IMR-90 (cell line): ENCODE measurements around the gene LEP. TPM values are rescaled to one million over a fixed set of nuclear protein-coding genes. Genes with fewer than 3 reads are reported as not detected.

ENCODE experiments used
- ATAC-seq: fragments of 200-7000 bp; cut with Tn5 transposase; 2 replicates; pipeline ENCODE4 v1.9.1; 2020; ENCODE audit warnings: low read depth, mild to moderate bottlenecking, moderate library complexity
- BruUV-seq: library from RNA; stranded (reverse); fragments of 400-500 nt; replicated peaks from 2 replicates; lab custom pipeline; 2021; lab: Mats Ljungman, UMichigan
- CTCF ChIA-PET: fragments of 300-600 bp; formaldehyde crosslinking; extraction: SDS; loops from one replicate; lab custom pipeline; 2021; ENCODE audit warnings: antibody characterized with exemption; lab: Yijun Ruan, JAX
- POLR2A ChIA-PET: fragments of 300-600 bp; sonication (Branson Sonifier 250); formaldehyde crosslinking; loops from one replicate; lab custom pipeline; 2022; ENCODE audit warnings: antibody characterized with exemption; ENCODE audit not compliant: unreplicated experiment; lab: Charles Lee
- DNase-seq: peaks from one replicate; pipeline ENCODE4 v3.0.0; 2013
- H2AFZ ChIP-seq: replicated peaks from 2 replicates; pipeline ENCODE3; 2013; ENCODE audit warnings: low read length, mild to moderate bottlenecking; ENCODE audit not compliant: poor library complexity
- H2AK5ac ChIP-seq: 2 replicates; pipeline ENCODE4 v1.6.1; 2013; ENCODE audit warnings: low read depth, low read length, inconsistent platforms
- H2AK9ac ChIP-seq: replicated peaks from 2 replicates; pipeline ENCODE3; 2013; ENCODE audit warnings: mild to moderate bottlenecking, low read depth, low read length, moderate library complexity; ENCODE audit not compliant: poor library complexity
- H2BK120ac ChIP-seq: 2 replicates; pipeline ENCODE4 v1.6.1; 2013; ENCODE audit warnings: low read depth, low read length, inconsistent platforms
- H2BK15ac ChIP-seq: 3 replicates; pipeline ENCODE4 v1.6.1; 2013; ENCODE audit warnings: low read depth, low read length, inconsistent platforms
- H2BK20ac ChIP-seq: 2 replicates; pipeline ENCODE4 v1.6.1; 2013; ENCODE audit warnings: low read depth, mild to moderate bottlenecking, inconsistent platforms, low read length, moderate library complexity
- H2BK5ac ChIP-seq: 2 replicates; pipeline ENCODE4 v1.6.1; 2013; ENCODE audit warnings: mild to moderate bottlenecking, low read depth, low read length, inconsistent platforms; ENCODE audit not compliant: poor library complexity, severe bottlenecking
- H3K14ac ChIP-seq: replicated peaks from 2 replicates; pipeline ENCODE4 v1.6.1; 2013; ENCODE audit warnings: low read depth, low read length, inconsistent platforms
- H3K18ac ChIP-seq: 2 replicates; pipeline ENCODE4 v1.6.1; 2013; ENCODE audit warnings: low read depth, low read length, control low read depth
- H3K23ac ChIP-seq: 2 replicates; pipeline ENCODE4 v1.6.1; 2013; ENCODE audit warnings: low read depth, low read length, inconsistent platforms
- H3K27ac ChIP-seq: 2 replicates; pipeline ENCODE4 v1.5.1; 2013; ENCODE audit warnings: mild to moderate bottlenecking, control low read depth, low read length; ENCODE audit not compliant: insufficient read depth
- H3K27me3 ChIP-seq: 2 replicates; pipeline ENCODE4 v1.6.1; 2013; ENCODE audit warnings: low read length; ENCODE audit not compliant: control insufficient read depth, insufficient read depth
- H3K36me3 ChIP-seq: 2 replicates; pipeline ENCODE4 v1.6.1; 2013; ENCODE audit warnings: low read length, mixed read lengths; ENCODE audit not compliant: control insufficient read depth, insufficient read depth
- H3K4ac ChIP-seq: 2 replicates; pipeline ENCODE4 v1.6.1; 2013; ENCODE audit warnings: low read depth, low read length, inconsistent platforms
- H3K4me1 ChIP-seq: 2 replicates; pipeline ENCODE4 v1.6.1; 2013; ENCODE audit warnings: low read length, mixed read lengths; ENCODE audit not compliant: control insufficient read depth, insufficient read depth
- H3K4me2 ChIP-seq: 2 replicates; pipeline ENCODE4 v1.6.1; 2013; ENCODE audit warnings: low read depth, mild to moderate bottlenecking, control low read depth, low read length, moderate library complexity
- H3K4me3 ChIP-seq: 2 replicates; pipeline ENCODE4 v1.5.1; 2013; ENCODE audit warnings: low read depth, mild to moderate bottlenecking, control low read depth, low read length, moderate library complexity; ENCODE audit not compliant: insufficient read depth
- H3K56ac ChIP-seq: 2 replicates; pipeline ENCODE4 v1.6.1; 2013; ENCODE audit warnings: low read length, inconsistent platforms; ENCODE audit not compliant: insufficient read depth; ENCODE audit errors: extremely low read depth
- H3K79me1 ChIP-seq, 2 experiments: 2 replicates each; pipeline ENCODE4 v1.6.1; 2013; ENCODE audit warnings: low read length in 2 of 2, inconsistent platforms in 1 of 2, low read depth in 1 of 2
- H3K9ac ChIP-seq: 2 replicates; pipeline ENCODE4 v1.6.1; 2013; ENCODE audit warnings: low read depth, low read length, control low read depth
- H3K9me1 ChIP-seq: 2 replicates; pipeline ENCODE4 v1.6.1; 2013; ENCODE audit warnings: low read length, inconsistent platforms; ENCODE audit not compliant: insufficient read depth
- H3K9me3 ChIP-seq: 2 replicates; pipeline ENCODE4 v1.6.1; 2013; ENCODE audit warnings: low read length; ENCODE audit not compliant: control insufficient read depth, insufficient read depth
- H4K20me1 ChIP-seq: 2 replicates; pipeline ENCODE4 v1.6.1; 2013; ENCODE audit warnings: low read length, inconsistent platforms; ENCODE audit not compliant: insufficient read depth
- H4K5ac ChIP-seq: 2 replicates; pipeline ENCODE4 v1.6.1; 2013; ENCODE audit warnings: mild to moderate bottlenecking, low read depth, low read length, control low read depth
- H4K8ac ChIP-seq, 2 experiments: 2 replicates each; pipeline ENCODE4 v1.6.1; 2013; ENCODE audit warnings: low read depth in 2 of 2, low read length in 2 of 2, control low read depth in 1 of 2, inconsistent platforms in 1 of 2
- H4K91ac ChIP-seq: 2 replicates; pipeline ENCODE4 v1.6.1; 2013; ENCODE audit warnings: low read depth, low read length, inconsistent platforms; ENCODE audit not compliant: insufficient read depth
- CEBPB ChIP-seq: IDR thresholded peaks from 2 replicates; pipeline ENCODE4 v1.6.1; 2012; ENCODE audit warnings: low read depth, low read length, improper control_type of control experiment
- CHD1 ChIP-seq: IDR thresholded peaks from 2 replicates; pipeline ENCODE4 v1.6.1; 2012; ENCODE audit warnings: low read depth, low read length, improper control_type of control experiment
- CTCF ChIP-seq: conservative IDR thresholded peaks from 2 replicates; pipeline ENCODE4 v1.5.1; 2012; ENCODE audit warnings: mild to moderate bottlenecking, low read depth, low read length, improper control_type of control experiment
- FOS ChIP-seq: fragments of 150-350 bp; IDR thresholded peaks from 2 replicates; pipeline ENCODE4 v1.6.1; 2016; ENCODE audit warnings: low read depth, low read length
- MAFK ChIP-seq: IDR thresholded peaks from 2 replicates; pipeline ENCODE4 v1.6.1; 2012; ENCODE audit warnings: low read depth, low read length, improper control_type of control experiment
- MAZ ChIP-seq: IDR thresholded peaks from 2 replicates; pipeline ENCODE4 v1.6.1; 2012; ENCODE audit warnings: low read depth, mild to moderate bottlenecking, low read length, improper control_type of control experiment, moderate library complexity, borderline replicate concordance
- MXI1 ChIP-seq: IDR thresholded peaks from 2 replicates; pipeline ENCODE4 v1.6.1; 2012; ENCODE audit warnings: low read depth, mild to moderate bottlenecking, low read length, moderate library complexity, borderline replicate concordance
- NFE2L2 ChIP-seq: fragments of 150-350 bp; IDR thresholded peaks from 2 replicates; pipeline ENCODE4 v1.6.1; 2016; ENCODE audit warnings: low read depth, mild to moderate bottlenecking, low read length
- POLR2A ChIP-seq: IDR thresholded peaks from 2 replicates; pipeline ENCODE4 v1.6.1; 2012; ENCODE audit warnings: mild to moderate bottlenecking, low read depth, low read length
- RAD21 ChIP-seq: IDR thresholded peaks from 2 replicates; pipeline ENCODE4 v1.6.1; 2012; ENCODE audit warnings: low read length, improper control_type of control experiment
- RCOR1 ChIP-seq: IDR thresholded peaks from 2 replicates; pipeline ENCODE4 v1.6.1; 2012; ENCODE audit warnings: mild to moderate bottlenecking, low read length, improper control_type of control experiment; ENCODE audit not compliant: insufficient replicate concordance
- RFX5 ChIP-seq: IDR thresholded peaks from 2 replicates; pipeline ENCODE4 v1.8.0; 2012; ENCODE audit warnings: low read depth, mild to moderate bottlenecking, low read length, moderate library complexity
- WGBS, 2 experiments: methylation state at CpG; one replicate each; pipeline versions ENCODE4 v1.1.5 to v1.1.7; 2013; ENCODE audit warnings: missing lambda C conversion rate in 2 of 2; ENCODE audit not compliant: insufficient read length in 1 of 2; ENCODE audit errors: extremely low coverage in 2 of 2; 5-methylcytosine and 5-hydroxymethylcytosine counted together
- dilution Hi-C: fragments of 300-500 bp; cut with HindIII; formaldehyde crosslinking; loops from one replicate; pipeline ENCODE4 v1.14.3; 2018; ENCODE audit warnings: low sequenced_read_pairs; ENCODE audit not compliant: unreplicated experiment
- in situ Hi-C: fragments of 300-500 bp; cut with MboI; formaldehyde crosslinking; loops from 3 replicates; pipeline ENCODE4 v1.14.3; 2019; ENCODE audit warnings: low sequenced_read_pairs, inconsistent platforms, mixed read lengths
- intact Hi-C: fragments of 100-400 bp; cut with micrococcal nuclease; formaldehyde crosslinking; loops from 2 replicates; pipeline ENCODE4 v1.10.0; 2022
- polyA plus RNA-seq, 3 experiments: library from polyadenylated mRNA; depleted of rRNA; stranded (reverse); fragments of >200 nt; gene quantifications; 2 replicates each; pipeline ENCODE4 v1.2.3, GENCODE V29; 2012; ENCODE audit warnings: low replicate concordance in 1 of 3
- total RNA-seq: library from RNA; depleted of rRNA; stranded (reverse); fragments of >200 nt; gene quantifications from 2 replicates; pipeline ENCODE4 v1.2.3, GENCODE V29; 2012
- TF ChIP-seq, protein P1 (sequence below): fragments of 150-350 bp; IDR thresholded peaks from 2 replicates; pipeline ENCODE4 v1.6.1; 2016; ENCODE audit warnings: low read depth, mild to moderate bottlenecking, low read length, moderate library complexity, borderline replicate concordance
- TF ChIP-seq, protein P2 (sequence below): fragments of 150-350 bp; IDR thresholded peaks from 2 replicates; pipeline ENCODE4 v1.6.1; 2017; ENCODE audit warnings: mild to moderate bottlenecking, antibody characterized with exemption, low read length, low read depth

Gene LEP
- total and polyA plus RNA-seq, 2 of the 4 experiments (the other 2 are of a cell fraction) = not detected

DNA sequence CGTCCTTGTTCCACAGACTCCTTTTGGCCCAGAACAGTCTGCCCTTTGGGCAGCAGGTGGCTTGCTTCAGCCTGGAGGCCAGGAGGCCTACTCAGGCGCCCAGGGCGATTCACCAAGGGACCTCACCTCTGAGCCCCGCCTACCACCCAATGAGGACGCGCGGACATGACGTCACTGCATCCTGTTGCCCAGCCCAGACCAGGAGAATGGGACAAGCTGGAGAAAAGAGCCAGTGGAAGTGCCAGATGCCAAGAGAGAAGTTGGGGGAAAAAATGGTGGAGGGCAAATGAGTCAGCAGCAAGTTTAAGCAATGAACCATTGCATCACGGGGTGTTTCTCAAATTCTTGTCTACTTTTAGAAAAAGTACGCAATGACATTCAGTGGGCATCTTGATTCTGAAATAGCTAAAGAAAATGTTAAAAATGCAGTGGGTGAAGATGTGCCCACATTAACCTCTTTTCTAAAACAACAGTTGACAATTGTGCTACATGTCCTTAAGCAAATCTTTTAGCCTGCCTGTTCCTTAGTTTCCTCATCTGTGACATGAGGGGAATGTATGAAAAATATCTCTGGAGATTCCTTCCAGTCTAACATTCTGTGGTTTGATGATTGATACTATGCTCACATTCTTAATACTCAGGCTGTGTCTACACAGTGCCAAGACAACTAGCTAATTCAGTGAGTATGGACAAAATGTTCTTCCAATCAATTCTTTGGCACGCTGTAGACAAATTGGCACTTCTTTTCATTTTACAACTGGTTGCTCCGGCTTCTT lies 23.9 kb upstream of the LEP start:
- no TSS peak for BruUV-seq
- H4K8ac ChIP-seq = no peak overlapping the region
- no peak overlapping the region for H2BK20ac ChIP-seq
- peak overlapping the region; percentile 78; the same call in 1 of the 3 replicates for H2BK15ac ChIP-seq
- in situ Hi-C loops (no loop called here), intact Hi-C loops (loop anchor here (10.0 kb wide), 2 partner anchors 712 to 842 kb away; no protein-coding TSS in a partner anchor), dilution Hi-C loops (no loop called here)
- no peak overlapping the region for H3K56ac ChIP-seq
- no peak overlapping the region; the same call in 1 of the 2 replicates for H2AK5ac ChIP-seq
- no peaks in the 10 kb centered on the region for H3K9me3 ChIP-seq
- peaks cover 3% of the 10 kb centered on the region; the same call in 1 of the 2 replicates for H3K9me1 ChIP-seq
- H3K79me1 ChIP-seq = no peaks in the 10 kb centered on the region
- H4K91ac ChIP-seq = peak overlapping the region; percentile 3; the same call in 1 of the 2 replicates
- peak overlapping the region; percentile 19; the same call in 1 of the 2 replicates for H2BK120ac ChIP-seq
- H3K4me1 ChIP-seq = peaks cover 6% of the 10 kb centered on the region
- H4K20me1 ChIP-seq = no peaks in the 10 kb centered on the region
- 0 out of 2 replicates have a peak overlapping the region, but pooled peaks have one; percentile 1 for H3K27ac ChIP-seq
- POLR2A ChIA-PET = no interaction called here
- WGBS, 2 experiments = 64% methylated on average over 4 of the region's 12 CpGs; no CpG with 5 or more reads in 1 of the 2 experiments
- no peak overlapping the region for H3K9ac ChIP-seq
- peak overlapping the region; percentile 70 for H2BK5ac ChIP-seq
- peak overlapping the region; percentile 33; the same call in 1 of the 2 replicates for H3K4ac ChIP-seq
- H3K4me3 ChIP-seq = no peak overlapping the region
- H3K14ac ChIP-seq = no peak overlapping the region
- peak overlapping the region; percentile 8; the same call in 1 of the 2 replicates for H3K4me2 ChIP-seq
- peak overlapping the region; percentile 11; the same call in 1 of the 2 replicates for H3K18ac ChIP-seq
- H3K36me3 ChIP-seq = no peaks in the 10 kb centered on the region
- H2AK9ac ChIP-seq = peak overlapping the region; percentile 38
- H2AFZ ChIP-seq = peak overlapping the region; percentile 29
- H3K27me3 ChIP-seq = peaks cover 17% of the 10 kb centered on the region
- ATAC-seq = peak; percentile 25
- peak overlapping the region; percentile 11; the same call in 1 of the 2 replicates for H3K23ac ChIP-seq
- CTCF ChIA-PET = no interaction called here
- peak; percentile 52 for DNase-seq
- H4K5ac ChIP-seq = no peak overlapping the region
- TF ChIP-seq MAZ = no peak
- TF ChIP-seq, protein P1, sequence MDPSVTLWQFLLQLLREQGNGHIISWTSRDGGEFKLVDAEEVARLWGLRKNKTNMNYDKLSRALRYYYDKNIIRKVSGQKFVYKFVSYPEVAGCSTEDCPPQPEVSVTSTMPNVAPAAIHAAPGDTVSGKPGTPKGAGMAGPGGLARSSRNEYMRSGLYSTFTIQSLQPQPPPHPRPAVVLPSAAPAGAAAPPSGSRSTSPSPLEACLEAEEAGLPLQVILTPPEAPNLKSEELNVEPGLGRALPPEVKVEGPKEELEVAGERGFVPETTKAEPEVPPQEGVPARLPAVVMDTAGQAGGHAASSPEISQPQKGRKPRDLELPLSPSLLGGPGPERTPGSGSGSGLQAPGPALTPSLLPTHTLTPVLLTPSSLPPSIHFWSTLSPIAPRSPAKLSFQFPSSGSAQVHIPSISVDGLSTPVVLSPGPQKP = no peak
- TF ChIP-seq, protein P2, sequence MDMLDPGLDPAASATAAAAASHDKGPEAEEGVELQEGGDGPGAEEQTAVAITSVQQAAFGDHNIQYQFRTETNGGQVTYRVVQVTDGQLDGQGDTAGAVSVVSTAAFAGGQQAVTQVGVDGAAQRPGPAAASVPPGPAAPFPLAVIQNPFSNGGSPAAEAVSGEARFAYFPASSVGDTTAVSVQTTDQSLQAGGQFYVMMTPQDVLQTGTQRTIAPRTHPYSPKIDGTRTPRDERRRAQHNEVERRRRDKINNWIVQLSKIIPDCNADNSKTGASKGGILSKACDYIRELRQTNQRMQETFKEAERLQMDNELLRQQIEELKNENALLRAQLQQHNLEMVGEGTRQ = no peak
- TF ChIP-seq RCOR1 = no peak
- TF ChIP-seq NFE2L2 = peak; percentile 22; the same call in 1 of the 2 replicates
- no peak for TF ChIP-seq MXI1
- TF ChIP-seq RFX5 = no peak
- no peak for TF ChIP-seq CTCF
- no peak for TF ChIP-seq MAFK
- peak; percentile 86 for TF ChIP-seq CEBPB
- TF ChIP-seq POLR2A = no peak
- peak; percentile 20; the same call in 1 of the 2 replicates for TF ChIP-seq FOS
- TF ChIP-seq RAD21 = no peak
- TF ChIP-seq CHD1 = no peak
